ENCODE data around the gene TNFRSF18.

GRCh38 chr1:1176931-1177330 is 29.5 kb downstream of the TNFRSF18 start:
- no peak for TF ChIP-seq CTCF (IDR thresholded peaks at IDR 0.05; ENCODE audit: extremely low read depth in 1 of 2, insufficient read depth in 1 of 2, low read depth in 1 of 2, low read length in 2 of 2)
- TF ChIP-seq EZH2 (IDR thresholded peaks at IDR 0.05; ENCODE audit: borderline replicate concordance, low read depth, low read length, severe bottlenecking), result no peak
- no peak for TF ChIP-seq POLR2A (IDR thresholded peaks at IDR 0.05; ENCODE audit: low read depth, low read length)
- no peak for TF ChIP-seq POLR2AphosphoS5 (IDR thresholded peaks at IDR 0.05; ENCODE audit: insufficient read depth, low read depth, low read length)
- TF ChIP-seq JUN (IDR thresholded peaks at IDR 0.05; ENCODE audit: borderline replicate concordance, insufficient read depth, insufficient read length, low read depth), result no peak
- TF ChIP-seq FOS (IDR thresholded peaks at IDR 0.05; ENCODE audit: borderline replicate concordance, insufficient read depth, low read length), result no peak
- TF ChIP-seq MYC (IDR thresholded peaks at IDR 0.05; ENCODE audit: low read depth, low read length), result no peak
- no peak for TF ChIP-seq MAX (IDR thresholded peaks at IDR 0.05; ENCODE audit: insufficient read depth, insufficient read length)
- no peak for TF ChIP-seq GATA2 (IDR thresholded peaks at IDR 0.05; ENCODE audit: insufficient read depth, insufficient read length, low read depth, low read length)

All from endothelial cell of umbilical vein (primary cell).